ENCODE measurements around the gene DPP6. TPM values are rescaled to one million over a fixed set of nuclear protein-coding genes. Genes with fewer than 3 reads are reported as not detected.

The DPP6 gene
- total and polyA plus RNA-seq, 2 of the 8 experiments (the other 6 are each of a cell fraction or from before 2014, with no cell fraction given): 4.7 to 6.8 TPM

DNA sequence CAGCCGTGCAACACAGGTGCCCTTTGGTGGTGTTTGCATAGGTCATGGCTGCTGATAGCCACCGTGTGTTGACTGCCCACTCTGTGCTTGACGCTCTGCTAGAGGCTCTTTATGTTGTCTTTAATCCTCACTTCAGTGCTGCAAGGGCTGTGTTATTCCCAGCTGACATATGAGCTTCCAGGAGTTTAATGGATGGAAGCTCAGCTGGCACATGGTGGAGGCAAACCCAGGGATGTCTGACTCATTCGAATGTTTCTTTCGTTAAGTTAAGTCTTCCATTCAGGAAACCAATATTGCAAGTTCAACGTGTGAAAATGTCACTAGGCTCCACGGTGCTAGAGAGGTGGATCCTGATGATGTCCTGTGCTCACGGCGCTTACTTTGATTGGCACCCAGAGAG, 378.4 kb downstream of the DPP6 start:
- CTCF ChIA-PET (ENCODE audit: partially characterized antibody): interaction anchor here (1.5 to 2.0 kb wide), 3 partner anchors 15 to 364 kb away, joined by 3 to 6 read pairs (median 4); no protein-coding TSS in a partner anchor
- TF ChIP-seq, protein P1, sequence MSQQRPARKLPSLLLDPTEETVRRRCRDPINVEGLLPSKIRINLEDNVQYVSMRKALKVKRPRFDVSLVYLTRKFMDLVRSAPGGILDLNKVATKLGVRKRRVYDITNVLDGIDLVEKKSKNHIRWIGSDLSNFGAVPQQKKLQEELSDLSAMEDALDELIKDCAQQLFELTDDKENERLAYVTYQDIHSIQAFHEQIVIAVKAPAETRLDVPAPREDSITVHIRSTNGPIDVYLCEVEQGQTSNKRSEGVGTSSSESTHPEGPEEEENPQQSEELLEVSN (IDR thresholded peaks at IDR 0.05): no peak
- TF ChIP-seq SP1 (IDR thresholded peaks at IDR 0.05; ENCODE audit: low read depth, low read length) (no peak), SIX5 (IDR thresholded peaks at IDR 0.05; ENCODE audit: low read depth, low read length) (no peak), ATF3 (IDR thresholded peaks at IDR 0.05; ENCODE audit: insufficient read depth, low read depth, low read length) (no peak), POU5F1 (IDR thresholded peaks at IDR 0.05; ENCODE audit: low read depth, low read length) (no peak), RNF2 (IDR thresholded peaks at IDR 0.05; ENCODE audit: borderline replicate concordance, low read depth, low read length, missing control alignments, poor library complexity, severe bottlenecking) (no peak), SRF (IDR thresholded peaks at IDR 0.05; ENCODE audit: low read depth, low read length) (no peak), CREB1 (IDR thresholded peaks at IDR 0.05) (no peak), GABPA (IDR thresholded peaks at IDR 0.05; ENCODE audit: borderline replicate concordance, insufficient read depth, low read length) (no peak), CHD2 (IDR thresholded peaks at IDR 0.05; ENCODE audit: low read length) (no peak), SP2 (IDR thresholded peaks at IDR 0.05; ENCODE audit: low read length) (no peak), EGR1 (IDR thresholded peaks at IDR 0.05; ENCODE audit: borderline replicate concordance, low read depth, low read length) (no peak), TAF7 (optimal IDR thresholded peaks at IDR 0.05; ENCODE audit: borderline replicate concordance, low read depth, low read length) (no peak), ZNF274 (IDR thresholded peaks at IDR 0.05; ENCODE audit: borderline replicate concordance, extremely low read depth, low read length) (no peak)

More for the DNA sequence above, 378.4 kb downstream of the DPP6 start:
- Histone ChIP-seq H3K4me3 (ENCODE audit: extremely low read depth in 1 of 4, insufficient read depth in 2 of 4, low read depth in 3 of 4, low read length in 4 of 4) (no peak overlapping the region), H3K27ac (ENCODE audit: low read depth, low read length) (no peak overlapping the region), H4K20me1 (replicated peaks in 1 of 2; ENCODE audit: control insufficient read depth in 1 of 2, insufficient read depth in 2 of 2, low read length in 2 of 2) (no peaks in the 10 kb centered on the region), H2AK5ac (ENCODE audit: low read depth, low read length) (no peak overlapping the region), H2BK15ac (ENCODE audit: low read length) (no peak overlapping the region), H2AFZ (ENCODE audit: low read length) (no peak overlapping the region), H2BK20ac (ENCODE audit: low read length) (no peak overlapping the region), H2BK5ac (ENCODE audit: low read depth, low read length) (no peak overlapping the region), H3K4me1 (replicated peaks in 1 of 4; ENCODE audit: control insufficient read depth in 3 of 4, insufficient read depth in 4 of 4, low read length in 3 of 4) (no peaks in the 10 kb centered on the region), H3K9me3 (ENCODE audit: insufficient read depth in 2 of 2, low read depth in 1 of 2, low read length in 1 of 2) (no peaks in the 10 kb centered on the region), H2BK12ac (ENCODE audit: low read depth, low read length) (no peak overlapping the region), H3K4ac (replicated peaks; ENCODE audit: insufficient read length, low read depth, low read length) (no peak overlapping the region), H3K27me3 (replicated peaks in 1 of 4; ENCODE audit: control insufficient read depth in 3 of 4, extremely low read depth in 1 of 4, insufficient read depth in 3 of 4, low read length in 3 of 4) (no peaks in the 10 kb centered on the region), H3K14ac (ENCODE audit: insufficient read length) (no peak overlapping the region), H3K4me2 (ENCODE audit: insufficient read depth in 1 of 2, low read depth in 2 of 2, low read length in 2 of 2) (no peak overlapping the region), H3K56ac (replicated peaks; ENCODE audit: insufficient read length, low read depth, low read length) (no peak overlapping the region), H3K79me1 (ENCODE audit: low read depth, low read length) (no peaks in the 10 kb centered on the region), H3K9ac (replicated peaks in 1 of 4; ENCODE audit: extremely low read depth in 1 of 4, low read depth in 3 of 4, low read length in 3 of 4) (no peak overlapping the region), H4K91ac (replicated peaks; ENCODE audit: insufficient read length, low read length) (no peak overlapping the region), H3K23ac (ENCODE audit: insufficient read length) (no peak overlapping the region), H4K5ac (ENCODE audit: insufficient read length, low read depth, low read length) (no peak overlapping the region), H2BK120ac (replicated peaks; ENCODE audit: low read depth, low read length) (no peak overlapping the region), H3K18ac (ENCODE audit: extremely low read depth, low read length) (no peak overlapping the region), H4K8ac (ENCODE audit: extremely low read depth, insufficient read depth, low read length) (no peak overlapping the region), H3K79me2 (ENCODE audit: control insufficient read depth in 1 of 2, insufficient read depth in 2 of 2, low read length in 2 of 2) (no peaks in the 10 kb centered on the region), H3K36me3 (ENCODE audit: control insufficient read depth in 2 of 4, insufficient read depth in 4 of 4, low read length in 3 of 4) (no peaks in the 10 kb centered on the region), H3K23me2 (ENCODE audit: low read depth, low read length) (no peaks in the 10 kb centered on the region)
- DNase-seq (ENCODE audit: low read depth in 1 of 2, low spot score in 2 of 2): no peak
- no peak for FAIRE-seq
- POLR2A ChIA-PET (ENCODE audit: partially characterized antibody): no interaction called here
- WGBS, 2 experiments (ENCODE audit: extremely low coverage in 1 of 2, insufficient coverage in 1 of 2, insufficient read length in 1 of 2, insufficient replicate concordance in 2 of 2, low coverage in 1 of 2, low lambda C conversion rate in 2 of 2, missing lambda C conversion rate in 1 of 2): 90% methylated on average over 9 of the region's 9 CpGs; no CpG with 5 or more reads in 1 of the 2 experiments
